ES-I3 (cell line): Measurements from ENCODE around the gene TUBB8B.
"Not testable (repeated sequence)": the region's sequence is repeated elsewhere in the genome, so short reads cannot be mapped to it uniquely, and the experiment has no call there.

Experiments used
- H3K36me3 ChIP-seq: 2 replicates; pipeline ENCODE4 v1.6.1; 2013; ENCODE audit warnings: mild to moderate bottlenecking, low read length, control low read depth, moderate library complexity; ENCODE audit not compliant: insufficient read depth
- H3K4me1 ChIP-seq: 2 replicates; pipeline ENCODE4 v1.6.1; 2013; ENCODE audit warnings: mild to moderate bottlenecking, control low read depth, low read length; ENCODE audit not compliant: insufficient read depth
- H3K9ac ChIP-seq: 2 replicates; pipeline ENCODE4 v1.6.1; 2013; ENCODE audit warnings: low read depth, mild to moderate bottlenecking, low read length, moderate library complexity
- H3K9me3 ChIP-seq: 2 replicates; pipeline ENCODE4 v1.6.1; 2013; ENCODE audit warnings: mild to moderate bottlenecking, low read length, moderate library complexity; ENCODE audit not compliant: control insufficient read depth, insufficient read depth

Gene TUBB8B

DNA sequence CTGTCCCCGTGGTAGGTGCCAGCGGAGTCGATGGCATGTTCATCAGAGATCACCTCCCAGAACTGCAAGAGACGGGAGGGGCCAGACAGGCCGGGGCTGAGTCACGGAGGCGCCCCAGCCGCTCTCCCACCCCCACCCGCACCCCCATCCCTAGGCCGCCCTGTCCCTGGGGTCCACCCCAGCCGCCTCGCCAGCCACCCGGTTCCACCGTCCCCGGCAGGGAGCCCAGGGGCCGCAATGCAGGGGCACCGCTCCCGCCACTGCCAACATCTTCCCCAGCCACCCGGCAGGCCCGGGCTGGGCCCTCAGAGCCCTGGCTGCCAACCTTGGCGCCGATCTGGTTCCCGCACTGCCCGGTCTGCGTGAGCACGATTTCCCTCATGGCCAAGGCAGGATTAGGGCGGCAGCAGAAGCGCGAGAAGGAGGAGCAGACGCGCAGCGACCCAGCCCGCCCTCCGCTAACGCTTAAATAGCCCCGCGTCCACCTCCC lies at the start of gene TUBB8B:
TSS of gene TUBB8B (minus strand) at position 440 of the 490 bp plus-strand sequence. CDS start at position 382, 58 bp downstream.
- not testable (repeated sequence) for H3K4me1 ChIP-seq, H3K9me3 ChIP-seq, H3K36me3 ChIP-seq, H3K9ac ChIP-seq

DNA sequence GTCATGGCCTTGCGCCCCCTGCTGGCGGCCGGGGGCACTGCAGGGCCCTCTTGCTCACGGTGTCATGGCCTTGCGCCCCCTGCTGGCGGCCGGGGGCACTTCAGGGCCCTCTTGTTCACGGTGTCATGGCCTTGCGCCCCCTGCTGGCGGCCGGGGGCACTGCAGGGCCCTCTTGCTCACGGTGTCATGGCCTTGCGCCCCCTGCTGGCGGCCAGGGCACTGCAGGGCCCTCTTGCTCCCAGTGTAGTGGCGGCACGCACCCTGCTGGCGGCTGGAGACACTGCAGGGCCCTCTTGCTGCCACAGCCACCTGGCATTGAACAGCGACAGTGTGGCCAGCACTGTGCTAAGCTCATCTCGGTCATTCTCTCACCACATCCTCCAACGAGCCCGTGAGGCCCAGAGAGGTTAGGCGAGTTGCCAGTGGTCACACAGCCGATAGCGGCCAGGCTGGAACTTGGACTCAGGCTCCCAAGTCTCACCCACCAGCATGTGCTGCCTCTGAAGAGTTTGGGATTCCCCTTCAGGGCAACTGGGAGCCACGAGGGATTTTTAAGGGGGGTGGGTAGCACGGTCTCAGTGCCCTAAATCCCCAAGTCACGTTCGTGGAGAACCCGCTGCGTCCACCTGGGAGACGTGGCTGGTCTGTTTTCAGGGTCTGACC lies 48.0 kb upstream of the TUBB8B start:
- not testable (repeated sequence) for H3K9me3 ChIP-seq, H3K4me1 ChIP-seq, H3K9ac ChIP-seq

DNA sequence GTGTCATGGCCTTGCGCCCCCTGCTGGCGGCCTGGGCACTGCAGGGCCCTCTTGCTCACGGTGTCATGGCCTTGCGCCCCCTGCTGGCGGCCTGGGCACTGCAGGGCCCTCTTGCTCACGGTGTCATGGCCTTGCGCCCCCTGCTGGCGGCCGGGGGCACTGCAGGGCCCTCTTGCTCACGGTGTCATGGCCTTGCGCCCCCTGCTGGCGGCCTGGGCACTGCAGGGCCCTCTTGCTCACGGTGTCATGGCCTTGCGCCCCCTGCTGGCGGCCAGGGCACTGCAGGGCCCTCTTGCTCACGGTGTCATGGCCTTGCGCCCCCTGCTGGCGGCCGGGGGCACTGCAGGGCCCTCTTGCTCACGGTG lies 47.3 kb upstream of the TUBB8B start:
- not testable (repeated sequence) for H3K36me3 ChIP-seq, H3K9ac ChIP-seq, H3K9me3 ChIP-seq, H3K4me1 ChIP-seq

More for the DNA sequence above, 48.0 kb upstream of the TUBB8B start:
- H3K36me3 ChIP-seq: not testable (repeated sequence)

DNA sequence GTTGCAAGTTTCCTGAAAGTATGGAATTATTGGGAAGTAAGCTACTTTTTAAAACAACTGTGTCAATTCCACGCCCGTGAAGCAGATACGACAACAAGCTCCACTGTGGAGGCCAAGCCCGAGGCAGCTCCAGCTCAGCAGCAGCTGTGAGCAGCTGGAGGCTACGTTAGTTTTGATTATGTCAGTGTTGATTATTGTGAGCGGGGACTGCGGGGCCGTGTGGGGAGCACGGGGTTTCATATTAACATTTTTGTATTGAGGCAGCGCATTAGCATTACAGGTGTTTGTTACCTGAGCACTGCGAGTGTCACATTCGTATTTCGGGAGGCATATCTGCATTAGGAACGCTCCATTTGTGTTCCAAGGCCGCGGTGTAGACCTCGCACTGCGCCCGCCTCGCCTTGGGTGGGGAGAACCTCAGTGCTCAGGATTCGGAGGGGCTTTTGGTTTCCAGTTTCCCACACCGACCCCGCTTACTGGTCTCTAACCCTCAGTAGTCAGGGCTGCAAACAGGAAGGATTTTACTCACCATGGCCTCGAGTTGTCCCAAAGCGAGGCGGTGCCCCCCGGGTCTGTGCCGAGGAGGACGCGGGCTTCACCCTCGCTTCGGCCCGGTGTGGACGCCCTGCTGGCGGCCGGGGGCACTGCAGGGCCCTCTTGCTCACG lies 46.8 kb upstream of the TUBB8B start:
- not testable (repeated sequence) for H3K9me3 ChIP-seq, H3K4me1 ChIP-seq, H3K36me3 ChIP-seq, H3K9ac ChIP-seq

DNA sequence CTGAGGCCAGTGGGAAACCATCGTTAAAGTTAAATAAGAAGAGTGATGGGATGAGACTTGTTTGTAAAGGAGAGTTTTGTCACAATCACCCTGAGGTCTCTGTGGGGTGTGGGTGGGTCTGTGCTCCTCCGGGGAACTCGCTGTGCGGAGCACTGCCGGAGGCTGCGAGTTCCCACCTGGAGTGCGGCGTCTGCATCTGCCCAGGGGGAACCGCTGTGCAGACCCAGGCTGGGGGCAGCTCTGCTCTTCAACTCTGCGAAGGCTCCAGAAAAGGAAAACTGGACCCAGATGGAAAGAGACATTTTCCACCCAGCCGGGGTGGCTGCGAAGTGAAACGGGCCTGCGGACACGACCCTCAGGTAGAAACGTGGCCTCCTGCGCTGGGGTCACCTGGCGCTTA lies 46.2 kb upstream of the TUBB8B start:
- H3K4me1 ChIP-seq, H3K9me3 ChIP-seq, H3K9ac ChIP-seq, H3K36me3 ChIP-seq: not testable (repeated sequence)

DNA sequence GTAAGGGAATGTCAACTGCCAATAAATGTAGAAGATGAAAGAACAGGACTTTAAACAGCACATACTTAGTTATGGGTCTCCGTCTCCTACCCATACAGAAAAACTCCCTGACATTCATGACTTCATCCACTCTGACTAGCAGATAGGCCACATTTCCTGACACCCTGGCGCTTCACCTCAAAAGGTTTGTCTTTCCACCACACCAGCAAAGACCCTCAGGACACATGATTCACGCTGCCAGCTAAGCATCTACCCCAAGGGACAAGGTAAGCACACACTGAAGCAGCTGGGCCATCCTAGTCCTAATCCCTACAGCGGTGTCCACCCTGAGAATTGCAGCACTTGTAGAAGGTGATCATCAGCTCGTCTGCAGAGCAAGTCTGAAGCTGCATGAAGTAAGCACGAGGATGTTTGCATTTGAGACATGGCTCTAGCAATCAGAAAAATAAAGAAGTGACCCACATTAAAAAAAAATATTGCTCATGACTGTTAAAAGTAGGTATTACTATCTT lies 44.5 kb upstream of the TUBB8B start:
- not testable (repeated sequence) for H3K9ac ChIP-seq, H3K4me1 ChIP-seq, H3K36me3 ChIP-seq, H3K9me3 ChIP-seq

DNA sequence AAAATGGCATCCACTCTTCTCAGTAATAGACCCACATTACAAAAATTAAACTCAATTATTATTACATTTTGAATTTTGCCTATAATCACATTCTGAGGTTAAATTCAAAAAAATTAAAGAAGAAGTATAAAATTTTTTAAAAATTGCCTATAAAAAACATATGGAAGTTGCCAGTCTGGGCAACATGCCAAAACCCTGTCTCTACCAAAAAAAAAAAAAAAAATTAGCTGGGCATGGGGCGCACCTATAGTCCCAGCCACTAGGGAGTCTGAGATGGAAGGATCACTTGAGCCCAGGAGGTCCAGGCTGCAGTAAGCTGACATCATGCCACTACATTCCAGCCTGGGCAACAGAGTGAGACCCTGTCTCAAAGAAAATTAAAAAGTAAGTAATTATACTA lies 42.1 kb upstream of the TUBB8B start:
- not testable (repeated sequence) for H3K9me3 ChIP-seq, H3K36me3 ChIP-seq, H3K4me1 ChIP-seq, H3K9ac ChIP-seq

DNA sequence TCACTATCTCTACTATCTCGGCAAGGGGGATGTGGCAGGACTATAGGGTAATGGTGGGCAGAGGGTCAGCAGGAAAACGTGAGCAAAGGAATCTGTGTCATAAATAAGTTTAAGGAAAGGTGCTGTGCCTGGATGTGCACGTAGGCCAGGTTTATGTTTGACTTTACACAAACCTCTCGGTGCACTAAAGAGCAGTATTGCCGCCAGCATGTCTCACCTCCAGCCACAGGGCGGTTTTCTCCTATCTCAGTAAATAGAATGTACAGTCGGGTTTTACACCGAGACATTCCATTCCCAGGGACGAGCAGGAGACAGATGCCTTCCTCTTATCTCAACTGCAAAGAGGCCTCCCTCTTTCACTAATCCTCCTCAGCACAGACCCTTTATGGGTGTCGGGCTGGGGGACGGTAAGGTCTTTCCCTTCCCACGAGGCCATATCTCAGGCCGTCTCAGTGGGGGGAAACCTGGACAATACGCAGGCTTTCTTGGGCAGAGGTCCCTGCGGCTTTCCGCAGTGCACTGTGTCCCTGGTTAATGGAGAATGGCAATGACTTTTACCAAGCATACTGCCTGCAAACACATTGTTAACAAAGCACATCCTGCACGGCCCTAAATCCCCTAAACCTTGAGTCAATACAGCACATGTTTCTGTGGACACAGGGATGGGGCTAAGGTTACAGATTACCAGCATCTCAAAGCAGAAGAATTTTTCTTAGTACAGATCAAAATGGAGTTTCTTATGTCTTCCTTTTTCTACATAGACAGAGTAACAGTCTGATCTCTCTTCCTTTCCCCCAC lies 41.2 kb upstream of the TUBB8B start:
- H3K4me1 ChIP-seq, H3K9me3 ChIP-seq, H3K9ac ChIP-seq, H3K36me3 ChIP-seq: not testable (repeated sequence)

DNA sequence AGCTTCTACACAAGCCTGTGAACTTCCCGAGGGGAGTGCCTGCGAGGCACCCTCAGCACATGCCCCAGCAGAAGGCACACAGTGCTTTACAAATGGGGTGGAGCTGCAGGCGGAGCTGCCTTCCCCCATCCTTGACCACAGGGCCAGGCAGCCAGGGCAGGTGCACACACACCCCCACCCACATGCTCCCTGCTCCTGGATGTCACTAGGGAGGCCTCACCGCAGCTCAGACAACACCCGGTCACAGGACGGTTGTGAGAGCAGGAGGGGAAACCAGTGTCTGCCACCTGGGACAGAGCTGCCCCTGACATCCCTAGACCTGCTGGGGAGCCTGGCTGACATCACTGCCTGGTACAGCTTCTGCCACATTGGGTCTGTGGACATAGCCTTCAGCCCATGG lies 39.7 kb upstream of the TUBB8B start:
- not testable (repeated sequence) for H3K9me3 ChIP-seq, H3K4me1 ChIP-seq, H3K9ac ChIP-seq, H3K36me3 ChIP-seq

DNA sequence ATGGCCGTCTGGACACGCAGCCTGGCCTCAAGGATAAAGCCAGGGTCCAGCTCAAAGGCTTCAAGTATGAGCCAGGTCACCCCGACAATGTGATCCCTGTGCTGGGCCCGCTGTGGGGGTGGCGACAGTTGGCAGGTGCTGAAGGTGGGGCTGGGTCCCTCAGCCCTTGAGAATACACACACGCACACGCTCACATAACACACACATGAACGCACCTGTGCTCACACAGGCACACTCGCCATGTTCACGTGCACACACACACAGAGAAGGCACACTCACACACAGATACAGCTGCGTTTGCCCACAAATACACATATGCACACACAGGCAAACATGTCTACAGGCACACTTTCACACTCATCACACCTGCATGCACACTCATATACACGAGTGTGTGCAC lies 35.4 kb upstream of the TUBB8B start:
- not testable (repeated sequence) for H3K9me3 ChIP-seq, H3K36me3 ChIP-seq, H3K9ac ChIP-seq, H3K4me1 ChIP-seq

DNA sequence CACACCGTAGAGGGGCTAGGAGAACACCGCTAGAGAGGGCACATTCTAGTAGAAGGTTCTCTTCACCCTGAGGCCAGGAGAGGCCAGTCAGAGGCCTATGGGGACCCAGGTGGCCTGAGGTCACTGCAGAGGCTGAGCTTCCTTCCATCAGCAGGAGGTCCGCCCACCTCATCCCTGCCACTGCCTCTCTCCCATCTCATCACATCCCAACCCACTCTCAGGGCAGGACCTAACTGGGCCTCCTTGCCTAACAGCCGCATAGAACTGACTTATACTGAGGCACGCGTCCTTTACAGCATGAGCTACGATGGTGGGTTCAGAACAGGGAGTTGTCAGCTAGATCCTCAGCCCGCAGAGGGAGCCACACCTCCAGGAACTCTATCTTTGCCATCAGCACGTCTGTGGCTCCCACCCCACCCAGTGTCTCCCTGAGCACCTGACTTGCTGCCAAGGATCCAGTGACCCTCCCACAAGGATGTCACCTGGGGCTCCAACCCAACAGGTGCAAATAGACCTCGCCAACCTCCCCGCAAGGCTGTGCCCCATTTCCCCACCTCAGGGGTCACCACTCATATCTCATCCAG lies 33.3 kb upstream of the TUBB8B start:
- not testable (repeated sequence) for H3K4me1 ChIP-seq, H3K9ac ChIP-seq, H3K36me3 ChIP-seq, H3K9me3 ChIP-seq

DNA sequence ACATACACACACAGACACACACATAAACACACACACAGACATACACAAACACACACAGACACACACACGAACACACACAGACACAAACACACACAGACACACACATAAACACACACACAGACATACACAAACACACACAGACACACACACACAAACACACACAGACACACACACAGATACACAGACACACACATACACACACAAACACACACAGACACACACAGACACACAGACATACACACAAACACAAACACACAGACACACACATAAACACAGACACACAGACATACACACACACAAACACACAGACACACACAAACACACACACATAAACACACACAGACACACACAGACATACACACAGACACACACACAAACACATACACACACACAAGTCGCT lies 31.5 kb upstream of the TUBB8B start:
- H3K9me3 ChIP-seq, H3K9ac ChIP-seq, H3K4me1 ChIP-seq, H3K36me3 ChIP-seq: not testable (repeated sequence)

DNA sequence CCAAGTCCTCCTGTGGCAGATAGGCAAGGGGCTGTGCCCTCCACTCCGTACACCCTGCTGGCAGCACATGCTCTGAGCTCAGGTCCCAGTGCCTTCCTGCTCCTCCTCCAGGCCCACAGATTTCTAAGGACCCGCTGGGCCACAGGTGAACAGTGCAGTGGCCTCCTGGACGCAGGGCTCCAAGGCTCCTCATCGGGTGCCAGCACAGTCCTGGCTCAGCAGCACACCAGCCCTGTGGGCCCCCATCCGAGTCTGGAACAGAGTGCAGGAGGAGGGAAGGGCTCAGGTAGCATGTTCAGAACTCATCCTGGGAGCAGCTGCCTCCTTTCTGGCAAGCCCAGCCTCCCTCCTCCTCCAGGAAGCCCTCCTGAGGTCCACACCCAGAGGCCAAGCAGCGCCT lies 30.8 kb upstream of the TUBB8B start:
- H3K9ac ChIP-seq, H3K4me1 ChIP-seq, H3K36me3 ChIP-seq, H3K9me3 ChIP-seq: not testable (repeated sequence)

DNA sequence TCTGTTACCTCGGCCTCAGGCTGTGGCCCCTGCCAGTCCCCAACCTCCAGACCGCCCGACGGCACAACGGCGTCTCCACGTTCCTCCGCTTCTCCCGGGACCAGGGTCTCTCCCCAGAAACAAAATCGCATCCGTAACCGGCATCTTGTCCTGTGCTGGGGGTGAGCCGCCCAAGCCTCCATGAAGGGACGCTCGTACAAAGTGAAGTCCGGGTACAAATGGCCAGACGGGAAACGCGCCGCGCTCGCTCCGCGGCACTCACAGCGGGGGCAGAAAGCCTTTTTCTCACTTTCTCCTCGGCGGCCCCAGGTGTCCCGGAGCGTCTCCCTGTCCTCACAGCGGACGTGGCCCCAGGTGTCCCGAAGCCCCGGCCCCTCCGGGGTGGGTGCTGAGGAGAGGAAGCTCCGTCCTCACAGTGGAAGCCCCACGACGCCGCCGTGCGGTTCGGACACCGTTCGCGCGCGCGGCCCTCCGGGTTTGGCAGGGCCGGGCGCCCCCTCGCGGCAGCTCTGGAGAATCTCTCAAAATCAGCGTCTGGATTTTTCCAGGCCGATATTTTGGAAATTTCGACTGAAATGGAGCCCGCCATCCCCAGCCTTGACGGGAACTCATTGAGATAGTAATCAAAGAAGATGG lies 26.2 kb upstream of the TUBB8B start:
- not testable (repeated sequence) for H3K9me3 ChIP-seq, H3K4me1 ChIP-seq, H3K9ac ChIP-seq, H3K36me3 ChIP-seq
